Karpas-422 (cell line): Measurements from ENCODE around the gene RMDN2. TPM values are rescaled to one million over a fixed set of nuclear protein-coding genes. Genes with fewer than 3 reads are reported as not detected.

Experiments
- DNase-seq: peaks from one replicate; pipeline ENCODE4 v3.0.0-alpha.2; 2015
- H2AFZ ChIP-seq: fragments of 200-600 bp; sonication (generic); 2 replicates; pipeline ENCODE4 v1.6.1; 2014; ENCODE audit warnings: antibody characterized with exemption, low read length, mixed read lengths
- H3K27ac ChIP-seq: fragments of 200-600 bp; sonication (generic); 2 replicates; pipeline ENCODE4 v1.5.1; 2014; ENCODE audit warnings: mild to moderate bottlenecking, low read length, moderate library complexity
- H3K27me3 ChIP-seq: fragments of 200-600 bp; sonication (generic); 2 replicates; pipeline ENCODE4 v1.6.1; 2014; ENCODE audit warnings: low read length, mixed read lengths
- H3K36me3 ChIP-seq: fragments of 200-600 bp; sonication (generic); 2 replicates; pipeline ENCODE4 v1.6.1; 2014; ENCODE audit warnings: low read length, mixed read lengths; ENCODE audit not compliant: insufficient read depth
- H3K4me1 ChIP-seq: fragments of 200-600 bp; sonication (generic); 2 replicates; pipeline ENCODE4 v1.6.1; 2014; ENCODE audit warnings: mild to moderate bottlenecking, low read length, mixed read lengths
- H3K4me2 ChIP-seq: fragments of 200-600 bp; sonication (generic); 2 replicates; pipeline ENCODE4 v1.6.1; 2014; ENCODE audit warnings: low read length, low read depth, mild to moderate bottlenecking; ENCODE audit not compliant: poor library complexity, severe bottlenecking
- H3K4me3 ChIP-seq: fragments of 200-600 bp; sonication (generic); 2 replicates; pipeline ENCODE4 v1.5.1; 2014; ENCODE audit warnings: mild to moderate bottlenecking, antibody characterized with exemption, low read length, mixed read lengths
- H3K79me2 ChIP-seq: fragments of 200-600 bp; sonication (generic); 2 replicates; pipeline ENCODE4 v1.6.1; 2014; ENCODE audit warnings: mild to moderate bottlenecking, low read length, mixed read lengths
- H3K9ac ChIP-seq: fragments of 200-600 bp; sonication (generic); 2 replicates; pipeline ENCODE4 v1.6.0; 2014; ENCODE audit warnings: low read length
- H3K9me2 ChIP-seq: fragments of 200-600 bp; sonication (generic), shearing (Covaris generic); replicated peaks from 2 replicates; pipeline ENCODE4 v1.6.0; 2014; ENCODE audit warnings: mild to moderate bottlenecking, low read length, moderate library complexity; ENCODE audit not compliant: insufficient read depth
- H3K9me3 ChIP-seq: fragments of 300-700, 200-600 bp; sonication (generic); 2 replicates; pipeline ENCODE4 v1.6.1; 2014; ENCODE audit warnings: low read length, mixed read lengths
- H4K20me1 ChIP-seq: fragments of 200-600 bp; sonication (generic); 2 replicates; pipeline ENCODE4 v1.6.1; 2014; ENCODE audit warnings: mild to moderate bottlenecking, antibody characterized with exemption, low read length, low read depth; ENCODE audit not compliant: insufficient read depth
- total RNA-seq: library from RNA; depleted of rRNA; stranded (reverse); fragments of >200 nt; shearing (Covaris generic); gene quantifications from 2 replicates; pipeline ENCODE4 v1.2.3, GENCODE V29; 2014; ENCODE audit warnings: low replicate concordance

Gene RMDN2
- total RNA-seq, 1 experiment from 2014 or later: 6.5 TPM

GRCh38 chr2:37904993-37905392 is 20.1 kb upstream of the RMDN2 start:
- H4K20me1 ChIP-seq: no peaks in the 10 kb centered on the region
- H3K4me3 ChIP-seq: no peak overlapping the region
- no peaks in the 10 kb centered on the region for H3K79me2 ChIP-seq
- H3K27ac ChIP-seq: no peak overlapping the region
- DNase-seq: no peak
- H3K4me2 ChIP-seq: no peak overlapping the region
- H3K36me3 ChIP-seq: no peaks in the 10 kb centered on the region
- no peak overlapping the region for H3K9ac ChIP-seq
- H3K4me1 ChIP-seq: no peaks in the 10 kb centered on the region
- no peak overlapping the region for H2AFZ ChIP-seq
- H3K9me3 ChIP-seq: no peaks in the 10 kb centered on the region
- no peaks in the 10 kb centered on the region for H3K27me3 ChIP-seq
- H3K9me2 ChIP-seq: no peaks in the 10 kb centered on the region

- H3K4me1 ChIP-seq: no peaks in the 10 kb centered on the region
- no peaks in the 10 kb centered on the region for H3K9me3 ChIP-seq
- H3K9ac ChIP-seq: no peak overlapping the region
- no peak overlapping the region for H3K27ac ChIP-seq
- H4K20me1 ChIP-seq: no peaks in the 10 kb centered on the region
- H3K9me2 ChIP-seq: no peaks in the 10 kb centered on the region
- no peaks in the 10 kb centered on the region for H3K36me3 ChIP-seq
- H3K4me2 ChIP-seq: no peak overlapping the region
- no peak overlapping the region for H2AFZ ChIP-seq
- no peaks in the 10 kb centered on the region for H3K27me3 ChIP-seq
- no peak overlapping the region for H3K4me3 ChIP-seq
- no peak for DNase-seq
- no peaks in the 10 kb centered on the region for H3K79me2 ChIP-seq
These were observed 19.0 kb upstream of the RMDN2 start for GRCh38 chr2:37906131-37906530.

- Histone ChIP-seq H3K27me3 (no peaks in the 10 kb centered on the region), H3K9me2 (no peaks in the 10 kb centered on the region), H3K79me2 (no peaks in the 10 kb centered on the region), H3K36me3 (no peaks in the 10 kb centered on the region), H3K9ac (no peak overlapping the region), H3K9me3 (no peaks in the 10 kb centered on the region), H3K4me2 (no peak overlapping the region), H4K20me1 (no peaks in the 10 kb centered on the region), H3K4me1 (no peaks in the 10 kb centered on the region), H3K27ac (no peak overlapping the region), H2AFZ (no peak overlapping the region), H3K4me3 (no peak overlapping the region)
- DNase-seq: no peak
These were observed 17.4 kb upstream of the RMDN2 start for GRCh38 chr2:37907501-37908225.

GRCh38 chr2:37911296-37911873 is 13.7 kb upstream of the RMDN2 start:
- H3K4me1 ChIP-seq: no peaks in the 10 kb centered on the region
- H3K27ac ChIP-seq: no peak overlapping the region
- H3K79me2 ChIP-seq: no peaks in the 10 kb centered on the region
- H4K20me1 ChIP-seq: no peaks in the 10 kb centered on the region
- H3K9me3 ChIP-seq: no peaks in the 10 kb centered on the region
- no peak for DNase-seq
- H3K9me2 ChIP-seq: no peaks in the 10 kb centered on the region
- H3K36me3 ChIP-seq: no peaks in the 10 kb centered on the region
- no peak overlapping the region for H2AFZ ChIP-seq
- H3K4me2 ChIP-seq: no peak overlapping the region
- H3K9ac ChIP-seq: no peak overlapping the region
- H3K4me3 ChIP-seq: no peak overlapping the region
- no peaks in the 10 kb centered on the region for H3K27me3 ChIP-seq

- no peaks in the 10 kb centered on the region for H3K79me2 ChIP-seq
- no peak overlapping the region for H3K9ac ChIP-seq
- H3K27ac ChIP-seq: no peak overlapping the region
- H3K9me2 ChIP-seq: no peaks in the 10 kb centered on the region
- H4K20me1 ChIP-seq: no peaks in the 10 kb centered on the region
- H3K4me1 ChIP-seq: no peaks in the 10 kb centered on the region
- H3K4me2 ChIP-seq: no peak overlapping the region
- DNase-seq: no peak
- H3K4me3 ChIP-seq: no peak overlapping the region
- no peaks in the 10 kb centered on the region for H3K36me3 ChIP-seq
- H2AFZ ChIP-seq: no peak overlapping the region
- no peaks in the 10 kb centered on the region for H3K9me3 ChIP-seq
- H3K27me3 ChIP-seq: no peaks in the 10 kb centered on the region
These were observed 13.0 kb upstream of the RMDN2 start for GRCh38 chr2:37912056-37912455.

GRCh38 chr2:37912616-37913015 is 12.5 kb upstream of the RMDN2 start:
- DNase-seq: no peak
- Histone ChIP-seq H4K20me1 (no peaks in the 10 kb centered on the region), H3K27me3 (no peaks in the 10 kb centered on the region)

GRCh38 chr2:37914340-37914739 is 10.7 kb upstream of the RMDN2 start:
- Histone ChIP-seq H3K27ac (no peak overlapping the region), H3K79me2 (no peaks in the 10 kb centered on the region), H3K4me2 (no peak overlapping the region), H2AFZ (no peak overlapping the region), H3K4me3 (no peak overlapping the region), H3K9me3 (no peaks in the 10 kb centered on the region), H4K20me1 (no peaks in the 10 kb centered on the region), H3K9ac (no peak overlapping the region), H3K9me2 (no peaks in the 10 kb centered on the region), H3K27me3 (no peaks in the 10 kb centered on the region), H3K36me3 (no peaks in the 10 kb centered on the region), H3K4me1 (no peaks in the 10 kb centered on the region)
- DNase-seq: no peak

More at GRCh38 chr2:37912616-37913015, 12.5 kb upstream of the RMDN2 start:
- H3K36me3 ChIP-seq: no peaks in the 10 kb centered on the region
- no peak overlapping the region for H3K9ac ChIP-seq
- no peaks in the 10 kb centered on the region for H3K9me3 ChIP-seq
- H3K4me3 ChIP-seq: no peak overlapping the region
- H3K4me1 ChIP-seq: no peaks in the 10 kb centered on the region
- H3K9me2 ChIP-seq: no peaks in the 10 kb centered on the region
- H3K4me2 ChIP-seq: no peak overlapping the region
- H3K79me2 ChIP-seq: no peaks in the 10 kb centered on the region
- no peak overlapping the region for H3K27ac ChIP-seq
- H2AFZ ChIP-seq: no peak overlapping the region

GRCh38 chr2:37915773-37916172 is 9.3 kb upstream of the RMDN2 start:
- no peak overlapping the region for H2AFZ ChIP-seq
- no peaks in the 10 kb centered on the region for H4K20me1 ChIP-seq
- no peak for DNase-seq
- H3K9me3 ChIP-seq: no peaks in the 10 kb centered on the region
- H3K4me1 ChIP-seq: no peaks in the 10 kb centered on the region
- H3K27me3 ChIP-seq: no peaks in the 10 kb centered on the region
- no peak overlapping the region for H3K4me3 ChIP-seq
- no peaks in the 10 kb centered on the region for H3K36me3 ChIP-seq
- no peaks in the 10 kb centered on the region for H3K9me2 ChIP-seq
- H3K79me2 ChIP-seq: no peaks in the 10 kb centered on the region
- no peak overlapping the region for H3K4me2 ChIP-seq
- no peak overlapping the region for H3K9ac ChIP-seq
- H3K27ac ChIP-seq: no peak overlapping the region
